MCF 10A (cell line): ENCODE data around the gene PROZ. TPM values are rescaled to one million over a fixed set of nuclear protein-coding genes. Genes with fewer than 3 reads are reported as not detected.

ENCODE experiments used
- BruUV-seq: library from RNA; stranded (reverse); fragments of 400-500 nt; replicated peaks from 2 replicates; lab custom pipeline; 2021; lab: Mats Ljungman, UMichigan
- CTCF ChIA-PET: fragments of 300-600 bp; sonication (Branson Sonifier 250); formaldehyde crosslinking; extraction: SDS; loops from one replicate; lab custom pipeline; 2021; ENCODE audit warnings: antibody characterized with exemption, inconsistent platforms; lab: Yijun Ruan, JAX
- POLR2A ChIA-PET: fragments of 300-600, 350-650 bp; sonication (Branson Sonifier 250); formaldehyde crosslinking; extraction: SDS; loops from one replicate; lab custom pipeline; 2020; ENCODE audit warnings: antibody characterized with exemption, inconsistent platforms; lab: Yijun Ruan, JAX
- DNase-seq: peaks from one replicate; pipeline ENCODE4 v3.0.0-alpha.2; 2018; ENCODE audit not compliant: unreplicated experiment
- H3K27ac Mint-ChIP-seq: one replicate; pipeline ENCODE4 v1.8.0; 2022; ENCODE audit warnings: mild to moderate bottlenecking, low read depth, mixed read lengths; ENCODE audit not compliant: unreplicated experiment
- H3K27me3 Mint-ChIP-seq: one replicate; pipeline ENCODE4 v1.8.0; 2022; ENCODE audit warnings: mixed read lengths; ENCODE audit not compliant: insufficient read depth, unreplicated experiment
- H3K36me3 Mint-ChIP-seq: one replicate; pipeline ENCODE4 v1.8.0; 2022; ENCODE audit warnings: mild to moderate bottlenecking, moderate library complexity, mixed read lengths; ENCODE audit not compliant: insufficient read depth, unreplicated experiment
- H3K4me1 Mint-ChIP-seq: one replicate; pipeline ENCODE4 v1.8.0; 2022; ENCODE audit warnings: mixed read lengths; ENCODE audit not compliant: insufficient read depth, unreplicated experiment
- H3K4me3 Mint-ChIP-seq: one replicate; pipeline ENCODE4 v1.8.0; 2022; ENCODE audit warnings: mild to moderate bottlenecking, moderate library complexity, mixed read lengths; ENCODE audit not compliant: unreplicated experiment
- H3K9me3 Mint-ChIP-seq: one replicate; pipeline ENCODE4 v1.8.0; 2022; ENCODE audit warnings: mixed read lengths; ENCODE audit not compliant: unreplicated experiment
- CTCF ChIP-seq: fragments of 200-600 bp; IDR thresholded peaks from one replicate; pipeline ENCODE4 v1.8.0; 2022; ENCODE audit warnings: antibody characterized with exemption, mild to moderate bottlenecking; ENCODE audit not compliant: unreplicated experiment
- intact Hi-C: fragments of 100-400 bp; cut with micrococcal nuclease; formaldehyde crosslinking; loops from 2 replicates; pipeline ENCODE4 v1.14.1; 2022
- total RNA-seq: library from RNA; stranded (reverse); gene quantifications from 2 replicates; pipeline ENCODE4 v1.2.3, GENCODE V29; 2022

PROZ gene
- total RNA-seq, 1 experiment from 2014 or later, result not detected

DNA sequence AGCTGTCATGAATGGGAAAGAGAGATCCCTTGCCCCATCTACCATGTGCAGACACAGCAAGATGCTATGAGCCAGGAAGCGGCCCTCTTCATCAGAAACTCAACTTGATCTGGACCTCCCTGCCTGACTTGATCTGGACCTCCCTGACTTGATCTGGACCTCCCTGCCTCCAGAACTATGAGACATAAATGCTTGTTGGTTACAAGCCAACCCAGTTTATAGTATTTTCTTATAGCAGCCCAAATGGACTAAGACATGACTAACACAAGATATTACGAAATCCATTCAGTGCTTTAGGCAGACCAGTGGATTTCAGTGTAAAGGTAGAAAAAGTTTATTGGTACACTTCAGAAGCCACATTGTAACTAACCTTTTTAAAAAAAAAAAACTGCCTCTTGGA is 34.5 kb downstream of the PROZ start:
- intact Hi-C loops, result loop anchor here (2.0 kb wide), 1 partner anchor 16 kb away; the partner anchor contains the start of genes CUL4A and PCID2
- Mint-ChIP-seq H3K27ac (no peak overlapping the region), H3K27me3 (no peaks in the 10 kb centered on the region), H3K4me1 (peaks cover 7% of the 10 kb centered on the region), H3K4me3 (no peak overlapping the region), H3K36me3 (peaks cover 95% of the 10 kb centered on the region), H3K9me3 (no peaks in the 10 kb centered on the region)
- no peak for TF ChIP-seq CTCF
- peak; percentile 67 for DNase-seq
- no TSS peak for BruUV-seq
- ChIA-PET POLR2A (interaction anchor here (0.8 to 1.4 kb wide), 2 partner anchors 14 to 16 kb away, joined by 3 to 10 read pairs; partner anchors contain the start of genes CUL4A and PCID2), CTCF (interaction anchor here (0.6 kb wide), 1 partner anchor 866 kb away, joined by 4 read pairs; no protein-coding TSS in a partner anchor)

DNA sequence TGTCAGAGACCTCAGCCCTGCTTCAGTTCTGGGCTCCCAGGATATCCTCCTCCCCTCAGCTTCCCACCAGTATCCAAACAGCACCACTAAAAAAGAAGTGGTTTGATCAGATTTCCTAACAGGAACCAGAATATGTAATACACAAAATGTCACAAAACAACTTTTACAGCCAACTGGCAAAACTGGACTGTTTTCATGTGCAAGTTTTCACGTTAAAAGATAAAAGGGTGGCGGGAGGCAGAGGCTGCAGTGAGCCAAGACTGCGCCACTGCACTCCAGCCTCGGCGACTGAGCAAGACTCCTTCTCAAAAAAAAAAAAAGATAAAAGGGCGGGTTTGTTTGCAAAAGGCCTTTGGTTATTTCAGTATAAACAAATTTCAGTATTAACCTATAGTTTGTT is 36.9 kb downstream of the PROZ start:
- Mint-ChIP-seq H3K4me3 (no peak overlapping the region), H3K27ac (no peak overlapping the region), H3K9me3 (no peaks in the 10 kb centered on the region), H3K36me3 (peaks cover 89% of the 10 kb centered on the region), H3K27me3 (no peaks in the 10 kb centered on the region), H3K4me1 (peaks cover 7% of the 10 kb centered on the region)
- intact Hi-C loops, result no loop called here
- POLR2A ChIA-PET, result interaction anchor here (0.6 kb wide), 1 partner anchor 132 kb away, joined by 4 read pairs; no protein-coding TSS in a partner anchor
- TF ChIP-seq CTCF, result no peak
- CTCF ChIA-PET, result no interaction called here
- no TSS peak for BruUV-seq
- no peak for DNase-seq

- DNase-seq, result no peak
- intact Hi-C loops, result no loop called here
Observed at GRCh38 chr13:113196970-113197737, 38.7 kb downstream of the PROZ start.

More at GRCh38 chr13:113196970-113197737, 38.7 kb downstream of the PROZ start:
- no TSS peak for BruUV-seq
- Mint-ChIP-seq H3K27ac (peak overlapping the region; percentile 85), H3K36me3 (peaks cover 74% of the 10 kb centered on the region), H3K4me1 (peaks cover 9% of the 10 kb centered on the region), H3K27me3 (no peaks in the 10 kb centered on the region), H3K9me3 (no peaks in the 10 kb centered on the region), H3K4me3 (no peak overlapping the region)
- POLR2A ChIA-PET, result interaction anchor here (1.1 to 1.7 kb wide), 3 partner anchors 10 to 12 kb away, joined by 4 to 6 read pairs (median 4); partner anchors contain the start of genes CUL4A and PCID2
- CTCF ChIA-PET, result interaction anchor here (0.6 to 0.9 kb wide), 2 partner anchors 22 to 163 kb away, joined by 3 to 6 read pairs; no protein-coding TSS in a partner anchor
- no peak for TF ChIP-seq CTCF
